GM12878 (cell line): ENCODE results near the gene SBF2.

Experiments
- ASH2L ChIP-seq: fragments of 300-600, 200-600 bp; sonication (generic); IDR thresholded peaks from 2 replicates; pipeline ENCODE4 v1.6.1; 2017; ENCODE audit warnings: low read depth, mild to moderate bottlenecking, borderline replicate concordance
- CBFB ChIP-seq: IDR thresholded peaks from 2 replicates; pipeline ENCODE4 v1.6.1; 2016; ENCODE audit warnings: antibody characterized with exemption, low read depth
- CHD2 ChIP-seq: IDR thresholded peaks from 2 replicates; pipeline ENCODE4 v1.6.1; 2011; ENCODE audit warnings: low read depth, low read length, improper control_type of control experiment, borderline replicate concordance
- CTCF ChIP-seq, 3 experiments: IDR thresholded peaks in 2 of 3; conservative IDR thresholded peaks in 1 of 3; 2 replicates each; pipeline ENCODE4 v1.5.1; 2011; ENCODE audit warnings: low read depth in 3 of 3, low read length in 3 of 3, mild to moderate bottlenecking in 3 of 3, control low read depth in 2 of 3, moderate library complexity in 2 of 3, inconsistent platforms in 1 of 3, mixed read lengths in 1 of 3; ENCODE audit not compliant: control insufficient read depth in 2 of 3, insufficient read depth in 1 of 3; ENCODE audit errors: extremely low read depth in 1 of 3
- HDGF ChIP-seq: fragments of 450-650 bp; IDR thresholded peaks from 2 replicates; pipeline ENCODE4 v1.6.1; 2016; ENCODE audit warnings: antibody characterized with exemption
- JUND ChIP-seq: IDR thresholded peaks from 2 replicates; pipeline ENCODE4 v1.6.1; 2012; ENCODE audit warnings: low read depth, mild to moderate bottlenecking, low read length, improper control_type of control experiment, moderate library complexity
- PML ChIP-seq: IDR thresholded peaks from 2 replicates; pipeline ENCODE4 v1.6.1; 2012; ENCODE audit warnings: low read length, inconsistent platforms
- POLR2A ChIP-seq: IDR thresholded peaks from 2 replicates; pipeline ENCODE4 v1.6.1; 2011; ENCODE audit warnings: low read depth, mild to moderate bottlenecking, low read length
- POLR2AphosphoS5 ChIP-seq: IDR thresholded peaks from 2 replicates; pipeline ENCODE4 v1.6.1; 2011; ENCODE audit warnings: mild to moderate bottlenecking, low read length, inconsistent platforms
- RBBP5 ChIP-seq: fragments of 200-600 bp; sonication (generic); conservative IDR thresholded peaks from 2 replicates; pipeline ENCODE4 v1.6.1; 2016
- SP1 ChIP-seq: IDR thresholded peaks from one replicate; pipeline ENCODE4 v1.6.1; 2011; ENCODE audit warnings: low read depth, low read length
- ZNF217 ChIP-seq: fragments of 450-650 bp; IDR thresholded peaks from 2 replicates; pipeline ENCODE4 v1.6.1; 2017; ENCODE audit warnings: antibody characterized with exemption, mild to moderate bottlenecking
- ZZZ3 ChIP-seq: IDR thresholded peaks from 2 replicates; pipeline ENCODE4 v1.6.1; 2011; ENCODE audit warnings: low read depth; ENCODE audit not compliant: control insufficient read depth, insufficient read length
- TF ChIP-seq, protein P1 (sequence below): IDR thresholded peaks from 2 replicates; pipeline ENCODE4 v1.6.1; 2011; ENCODE audit warnings: low read depth, low read length, improper control_type of control experiment, borderline replicate concordance

- TF ChIP-seq CTCF (IDR thresholded peaks at IDR 0.05 in 2 of 3, conservative IDR thresholded peaks at IDR 0.05 in 1 of 3; ENCODE audit: control insufficient read depth in 2 of 3, extremely low read depth in 1 of 3, insufficient read depth in 1 of 3, low read depth in 3 of 3, low read length in 3 of 3) (no peak), ZNF217 (no peak), ZZZ3 (no peak), CHD2 (no peak), SP1 (no peak), HDGF (no peak), RBBP5 (no peak), ASH2L (no peak), PML (no peak), POLR2AphosphoS5 (no peak), CBFB (no peak), JUND (no peak), POLR2A (no peak)
- TF ChIP-seq, protein P1, sequence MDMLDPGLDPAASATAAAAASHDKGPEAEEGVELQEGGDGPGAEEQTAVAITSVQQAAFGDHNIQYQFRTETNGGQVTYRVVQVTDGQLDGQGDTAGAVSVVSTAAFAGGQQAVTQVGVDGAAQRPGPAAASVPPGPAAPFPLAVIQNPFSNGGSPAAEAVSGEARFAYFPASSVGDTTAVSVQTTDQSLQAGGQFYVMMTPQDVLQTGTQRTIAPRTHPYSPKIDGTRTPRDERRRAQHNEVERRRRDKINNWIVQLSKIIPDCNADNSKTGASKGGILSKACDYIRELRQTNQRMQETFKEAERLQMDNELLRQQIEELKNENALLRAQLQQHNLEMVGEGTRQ = no peak
These were observed 6.9 kb downstream of the SBF2 start for GRCh38 chr11:10287140-10287539.
